ENCODE data around the gene HERC4. TPM values are rescaled to one million over a fixed set of nuclear protein-coding genes. Genes with fewer than 3 reads are reported as not detected.

Gene HERC4
- total and polyA plus RNA-seq, 2 donors (not counting 3 experiments of a cell fraction or from before 2014, with no cell fraction given) = 10.6 to 73.7 TPM

- DNase-seq (ENCODE audit: low read depth, low spot score) = peak; percentile 52
- Histone ChIP-seq H3K4me3 (replicated peaks in 1 of 3; ENCODE audit: insufficient read depth in 1 of 3, low read depth in 1 of 3, low read length in 3 of 3) (no peak overlapping the region), H3K4me1 (ENCODE audit: control insufficient read depth, extremely low read depth, insufficient read depth, low read length) (peaks cover 6% of the 10 kb centered on the region), H3K9me1 (replicated peaks; ENCODE audit: control insufficient read depth, extremely low read depth, insufficient read depth, low read length) (no peaks in the 10 kb centered on the region), H3K4me2 (ENCODE audit: insufficient read depth, low read length) (no peak overlapping the region), H3K36me3 (ENCODE audit: control insufficient read depth in 2 of 2, extremely low read depth in 1 of 2, insufficient read depth in 2 of 2, low read length in 2 of 2) (no peaks in the 10 kb centered on the region), H3K9me3 (replicated peaks; ENCODE audit: control insufficient read depth, insufficient read depth, low read length) (no peaks in the 10 kb centered on the region), H3K79me2 (ENCODE audit: control insufficient read depth, insufficient read depth, low read length) (no peaks in the 10 kb centered on the region), H2AFZ (ENCODE audit: low read depth, low read length) (no peak overlapping the region), H4K20me1 (replicated peaks; ENCODE audit: control insufficient read depth, extremely low read depth, insufficient read depth, low read length) (no peaks in the 10 kb centered on the region), H3K27ac (ENCODE audit: insufficient read depth, low read depth, low read length) (no peak overlapping the region), H3K9ac (replicated peaks; ENCODE audit: extremely low read depth, insufficient read depth, low read length) (no peak overlapping the region), H3K27me3 (ENCODE audit: control insufficient read depth in 2 of 2, insufficient read depth in 2 of 2, low read length in 2 of 2) (no peaks in the 10 kb centered on the region)
- TF ChIP-seq EZH2 (IDR thresholded peaks at IDR 0.05; ENCODE audit: borderline replicate concordance, low read depth, low read length, severe bottlenecking) = no peak
- TF ChIP-seq CTCF (IDR thresholded peaks at IDR 0.05; ENCODE audit: extremely low read depth in 1 of 2, insufficient read depth in 1 of 2, low read depth in 1 of 2, low read length in 2 of 2) = peak in 1 of 2 donors; percentile 22
- dilution Hi-C loops (cut with MboI; ENCODE audit: extremely low pct_ligation_motif_present, low sequenced_read_pairs) = no loop called here
- peak; percentile 81 for FAIRE-seq
- no TSS peak for BruUV-seq (replicated peaks)
- POLR2A ChIA-PET = no interaction called here
- intact Hi-C loops (cut with micrococcal nuclease) = loop anchor here (1.0 to 5.0 kb wide), 3 partner anchors 73 to 219 kb away; no protein-coding TSS in a partner anchor
- CTCF ChIA-PET = interaction anchor here (0.6 to 3.9 kb wide), 36 partner anchors 8 to 818 kb away, joined by 3 to 185 read pairs (median 4); partner anchors contain the start of genes DDX50, HNRNPH3 and SIRT1
Measured at GRCh38 chr10:68082872-68083271, 7.8 kb upstream of the HERC4 start.

- H3K79me2 ChIP-seq (ENCODE audit: control insufficient read depth, insufficient read depth, low read length) = no peaks in the 10 kb centered on the region
- no TSS peak for BruUV-seq (replicated peaks)
- no peak overlapping the region for H3K27ac ChIP-seq (ENCODE audit: insufficient read depth, low read depth, low read length)
- no peak for TF ChIP-seq POLR2AphosphoS5 (IDR thresholded peaks at IDR 0.05; ENCODE audit: insufficient read depth, low read depth, low read length)
- no peak for TF ChIP-seq EZH2 (IDR thresholded peaks at IDR 0.05; ENCODE audit: borderline replicate concordance, low read depth, low read length, severe bottlenecking)
- no peak for TF ChIP-seq FOS (IDR thresholded peaks at IDR 0.05; ENCODE audit: borderline replicate concordance, insufficient read depth, low read length)
- no peak for TF ChIP-seq MAX (IDR thresholded peaks at IDR 0.05; ENCODE audit: insufficient read depth, insufficient read length)
- TF ChIP-seq POLR2A (IDR thresholded peaks at IDR 0.05; ENCODE audit: low read depth, low read length) = no peak
- no peak for TF ChIP-seq JUN (IDR thresholded peaks at IDR 0.05; ENCODE audit: borderline replicate concordance, insufficient read depth, insufficient read length, low read depth)
- TF ChIP-seq CTCF (IDR thresholded peaks at IDR 0.05; ENCODE audit: extremely low read depth in 1 of 2, insufficient read depth in 1 of 2, low read depth in 1 of 2, low read length in 2 of 2) = no peak
- no peak for TF ChIP-seq MYC (IDR thresholded peaks at IDR 0.05; ENCODE audit: low read depth, low read length)
- TF ChIP-seq GATA2 (IDR thresholded peaks at IDR 0.05; ENCODE audit: insufficient read depth, insufficient read length, low read depth, low read length) = no peak
- H2AFZ ChIP-seq (ENCODE audit: low read depth, low read length) = no peak overlapping the region
- no peak overlapping the region for H3K4me2 ChIP-seq (ENCODE audit: insufficient read depth, low read length)
- H3K27me3 ChIP-seq (ENCODE audit: control insufficient read depth in 2 of 2, insufficient read depth in 2 of 2, low read length in 2 of 2) = no peaks in the 10 kb centered on the region
- POLR2A ChIA-PET = no interaction called here
- H3K9ac ChIP-seq (replicated peaks; ENCODE audit: extremely low read depth, insufficient read depth, low read length) = no peak overlapping the region
- H3K9me1 ChIP-seq (replicated peaks; ENCODE audit: control insufficient read depth, extremely low read depth, insufficient read depth, low read length) = no peaks in the 10 kb centered on the region
- no peaks in the 10 kb centered on the region for H4K20me1 ChIP-seq (replicated peaks; ENCODE audit: control insufficient read depth, extremely low read depth, insufficient read depth, low read length)
- H3K4me1 ChIP-seq (ENCODE audit: control insufficient read depth, extremely low read depth, insufficient read depth, low read length) = no peaks in the 10 kb centered on the region
- CTCF ChIA-PET = interaction anchor here (1.6 to 3.9 kb wide), 3 partner anchors 74 to 227 kb away, joined by 11 to 185 read pairs (median 14); no protein-coding TSS in a partner anchor
- dilution Hi-C loops (cut with MboI; ENCODE audit: extremely low pct_ligation_motif_present, low sequenced_read_pairs) = no loop called here
- FAIRE-seq (no peak), DNase-seq (ENCODE audit: low read depth, low spot score) (no peak)
- H3K36me3 ChIP-seq (ENCODE audit: control insufficient read depth in 2 of 2, extremely low read depth in 1 of 2, insufficient read depth in 2 of 2, low read length in 2 of 2) = no peaks in the 10 kb centered on the region
- H3K4me3 ChIP-seq (replicated peaks in 1 of 3; ENCODE audit: insufficient read depth in 1 of 3, low read depth in 1 of 3, low read length in 3 of 3) = no peak overlapping the region
- intact Hi-C loops (cut with micrococcal nuclease) = loop anchor here (5.0 kb wide), 1 partner anchor 220 kb away; no protein-coding TSS in a partner anchor
- H3K9me3 ChIP-seq (replicated peaks; ENCODE audit: control insufficient read depth, insufficient read depth, low read length) = no peaks in the 10 kb centered on the region
Measured at GRCh38 chr10:68081916-68082315, 6.8 kb upstream of the HERC4 start.

Data from endothelial cell of umbilical vein (primary cell).